T-helper 2 cell (primary cell): ENCODE measurements around the gene CUL7.
A peak's percentile ranks its signal among the peaks of the same experiment; 100 is the strongest.

ENCODE experiments used
- DNase-seq, 5 experiments: peaks; one replicate each; pipeline versions ENCODE4 v3.0.0 to v3.0.0-alpha.2; 2012 to 2022

CUL7 gene

GRCh38 chr6:43076464-43077332 lies 23.0 kb upstream of the CUL7 start:
- DNase-seq = no peak

GRCh38 chr6:43075670-43076463 lies 22.2 kb upstream of the CUL7 start, which contains the start of gene PTK7:
TSS of gene PTK7 (plus strand) at chr6:43076314. CDS start at chr6:43076489, 175 bp downstream.
- DNase-seq = peak in 1 of 5 experiments; percentile 42

DNA sequence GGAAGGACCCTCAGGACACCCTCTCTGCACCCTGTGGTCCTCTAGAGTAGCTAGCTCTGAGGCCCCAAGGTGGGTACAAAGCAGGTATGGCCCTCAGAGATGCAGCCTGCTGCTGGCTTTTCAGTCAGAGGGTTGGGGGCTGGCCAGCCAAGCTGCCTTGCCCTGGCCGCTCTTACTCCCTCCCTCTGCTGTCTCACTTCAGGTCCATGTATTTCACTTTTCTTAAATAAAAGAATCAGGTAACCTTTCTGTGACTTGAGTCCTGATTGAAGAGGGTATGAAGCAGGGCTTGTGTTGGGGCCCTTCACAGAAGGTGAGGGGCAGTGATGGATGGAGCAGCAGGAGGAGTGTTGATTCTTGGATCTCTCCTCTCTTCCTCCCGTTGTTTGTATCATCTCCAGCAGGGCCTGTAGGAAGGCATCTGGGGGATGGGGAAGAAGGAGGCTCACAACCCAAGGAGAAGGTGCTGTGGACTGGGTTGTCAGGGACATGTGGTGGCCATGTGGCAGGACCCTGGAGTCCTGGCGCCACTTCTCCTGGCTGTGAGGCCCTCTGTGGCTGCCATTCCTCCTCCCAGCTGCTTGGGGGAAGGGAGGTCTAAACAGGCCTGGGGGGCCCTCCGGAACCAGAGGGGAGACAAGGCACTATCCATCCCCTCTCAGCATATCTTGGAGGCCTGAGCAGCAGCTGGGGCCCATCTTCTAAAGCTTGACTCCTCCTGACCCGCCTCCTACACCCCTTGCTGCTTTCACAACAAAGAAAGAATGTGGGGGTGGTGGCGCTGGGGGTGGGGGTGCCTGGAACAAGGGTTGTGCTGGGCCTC lies 21.4 kb upstream of the CUL7 start:
- DNase-seq = no peak

DNA sequence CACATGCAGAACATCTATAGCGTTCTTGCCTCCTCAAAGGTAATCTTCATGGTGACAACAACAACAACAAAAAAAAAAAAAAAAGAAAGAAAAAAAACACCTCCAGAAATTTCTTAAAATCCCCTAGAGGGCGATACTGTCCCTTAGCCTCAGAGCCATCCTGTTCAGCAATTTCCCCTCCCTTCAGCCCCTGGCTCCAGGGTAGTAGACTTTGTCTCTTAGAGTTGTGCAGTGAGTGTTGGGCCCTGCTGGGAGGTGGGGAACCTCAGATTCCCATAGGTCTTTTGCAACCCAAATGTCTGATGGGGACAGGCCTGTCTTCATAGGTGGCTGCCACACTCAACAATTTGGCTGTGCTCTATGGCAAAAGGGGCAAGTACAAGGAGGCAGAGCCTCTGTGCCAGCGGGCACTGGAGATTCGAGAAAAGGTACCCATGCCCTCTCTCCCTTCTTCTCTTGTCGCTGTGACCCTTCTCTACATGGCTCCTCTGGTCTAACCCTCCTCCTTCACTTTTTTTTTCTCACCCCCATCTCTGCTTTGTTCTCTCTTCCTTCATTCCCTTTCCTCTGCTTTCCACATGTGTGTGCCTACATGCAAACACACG lies 16.5 kb upstream of the CUL7 start:
- DNase-seq = peak in 1 of 5 experiments; percentile 74

- no peak for DNase-seq
Measured at GRCh38 chr6:43062818-43063217, 9.2 kb upstream of the CUL7 start.

DNA sequence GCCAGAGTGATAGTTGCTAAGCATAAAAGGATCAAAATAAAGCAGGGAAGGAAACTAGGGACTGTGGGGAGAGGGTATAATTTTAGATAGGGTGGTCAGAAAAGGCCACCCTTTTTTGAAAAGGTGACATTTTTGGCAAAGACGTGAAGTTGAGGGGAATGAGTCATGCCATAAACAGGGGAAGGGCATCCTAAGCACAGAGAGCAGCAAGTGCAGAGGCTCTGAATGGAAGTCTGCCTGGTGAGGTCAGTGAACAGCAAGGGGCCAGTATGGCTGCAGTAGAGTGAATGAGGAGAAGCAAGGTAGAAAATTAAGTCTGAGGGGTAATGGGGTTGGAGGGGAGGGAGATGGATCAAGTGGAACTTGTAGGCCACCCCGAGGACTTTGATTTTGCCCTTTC lies 8.2 kb upstream of the CUL7 start:
- DNase-seq = no peak

- DNase-seq = no peak
Measured at GRCh38 chr6:43060755-43061633, 7.3 kb upstream of the CUL7 start.

DNA sequence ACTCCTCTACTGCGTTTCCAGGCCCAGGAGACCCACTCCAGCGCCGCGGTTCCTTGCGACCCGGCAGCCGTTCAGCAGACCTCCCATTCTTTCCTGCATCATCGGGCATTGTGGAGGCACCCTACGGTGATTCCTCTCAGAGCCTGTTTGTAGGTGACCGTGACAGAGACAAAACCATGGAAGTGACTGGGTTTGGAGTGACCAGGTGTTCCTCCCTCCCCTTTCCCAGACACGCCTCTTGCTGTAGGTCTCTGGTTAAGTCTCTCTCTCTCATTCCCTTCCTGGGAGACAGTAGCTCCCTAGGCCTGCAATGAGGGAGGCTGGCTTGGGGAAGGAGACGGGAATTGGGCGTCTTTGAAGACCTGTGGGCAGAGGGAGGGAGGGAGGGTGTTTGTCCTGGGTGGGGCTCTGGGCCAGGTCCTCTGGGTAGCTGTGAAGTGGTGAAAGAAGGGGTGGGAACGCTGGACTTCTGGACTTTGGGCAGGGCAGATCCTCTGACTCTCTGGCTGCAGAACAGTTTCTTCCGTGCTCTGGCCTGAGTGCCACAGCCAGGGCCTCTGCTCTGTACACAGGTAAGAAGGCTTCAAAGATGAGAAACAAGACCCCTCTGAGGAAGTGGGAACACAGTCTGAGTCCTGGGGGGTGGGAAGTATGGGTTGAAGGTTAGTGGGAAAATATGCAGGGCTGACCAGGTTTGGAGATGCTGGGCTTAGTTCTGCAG lies 6.5 kb upstream of the CUL7 start:
- no peak for DNase-seq

DNA sequence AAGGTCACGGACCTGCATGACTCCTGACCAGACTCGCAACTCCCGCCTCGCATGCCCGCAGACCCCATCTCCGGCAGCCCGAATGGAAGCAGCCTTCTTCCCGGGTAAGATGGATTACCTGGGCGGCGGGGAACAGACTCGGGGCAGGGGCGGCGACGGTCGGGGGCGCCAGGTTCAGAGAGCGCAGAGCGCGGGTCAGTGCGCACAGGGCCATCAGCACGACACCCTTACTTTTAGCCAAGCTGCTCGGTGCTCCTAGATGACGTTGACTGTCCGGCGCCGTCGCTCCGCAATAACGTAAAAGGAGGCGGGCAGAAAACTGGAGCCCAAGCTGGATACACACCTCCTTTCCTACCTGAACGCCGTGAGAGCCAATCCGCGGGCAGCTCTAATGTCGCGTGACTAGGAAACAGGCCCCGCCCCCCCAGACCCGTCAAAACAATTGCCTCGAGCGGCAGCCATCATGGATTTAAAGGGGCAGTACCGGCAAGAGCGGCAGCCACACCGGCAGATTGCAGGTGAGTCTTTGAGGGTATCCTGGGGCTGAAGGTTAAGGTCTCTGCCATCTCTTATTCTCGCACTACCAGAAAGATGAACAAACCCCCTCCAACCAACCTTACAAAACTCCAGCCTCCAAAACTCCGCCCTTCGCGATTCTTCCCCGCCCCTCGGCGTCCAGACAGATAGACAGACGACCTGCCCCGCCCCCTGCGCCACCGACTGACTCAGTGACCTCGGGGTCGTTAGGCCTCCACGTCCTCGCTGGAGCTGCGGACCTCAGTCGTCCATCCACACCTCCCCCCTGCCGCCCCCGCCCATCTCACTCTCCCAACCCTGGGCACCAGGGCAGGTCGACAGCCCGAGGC lies 5.8 kb upstream of the CUL7 start, which contains the start of the genes KLC4 and MRPL2:
Gene KLC4, plus strand, starts transcription at position 464 of the 866 bp plus-strand sequence. CDS start 1,705 bp downstream, outside the sequence.
Gene MRPL2, minus strand, starts transcription at position 267 of the 866 bp plus-strand sequence. Its CDS starts 53 bp downstream, at position 214.
- DNase-seq = peak; percentile 90 to 99 (median 96)

- DNase-seq = no peak
Measured at GRCh38 chr6:43058531-43058930, 4.9 kb upstream of the CUL7 start.

- no peak for DNase-seq
Measured at GRCh38 chr6:43055966-43056365, 2.3 kb upstream of the CUL7 start.

- no peak for DNase-seq
Measured at GRCh38 chr6:43054206-43054943, 724 bp upstream of the CUL7 start.

DNA sequence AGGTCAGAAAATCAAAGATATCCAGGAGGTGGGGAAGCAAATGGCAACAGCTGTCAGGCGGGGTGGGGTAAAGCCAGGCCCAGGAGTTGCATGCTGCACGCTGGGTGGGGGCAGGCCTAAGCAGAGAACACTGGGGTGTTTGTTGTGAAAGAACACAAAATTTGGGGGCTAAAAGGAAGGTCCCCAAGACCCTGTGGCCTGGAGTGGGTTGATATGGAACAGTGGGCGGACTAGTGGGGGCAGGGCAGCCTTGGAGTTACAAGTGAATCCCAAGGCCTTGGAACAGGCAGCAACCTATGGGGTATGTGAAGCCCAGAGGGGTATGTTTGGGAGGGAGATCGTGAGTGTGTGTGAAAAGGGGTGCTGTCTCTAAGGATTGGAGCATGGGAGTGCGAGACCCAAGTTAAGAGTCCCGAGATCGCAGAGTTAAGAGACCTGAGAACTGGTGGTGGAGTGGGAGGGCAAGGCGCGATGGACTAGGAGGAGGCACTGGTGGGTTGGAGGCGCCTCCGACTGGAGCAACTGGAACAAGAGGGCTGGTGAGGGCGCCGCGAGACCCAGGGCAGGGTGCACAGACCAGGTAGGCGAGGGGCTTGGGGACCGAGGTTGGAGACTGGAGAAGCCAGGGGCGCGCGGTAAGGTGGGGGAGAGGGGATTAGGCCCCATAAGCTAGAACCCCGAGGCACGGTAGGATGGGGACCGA lies 658 bp downstream of the CUL7 start:
- DNase-seq = peak in 2 of 5 experiments; percentile 7 to 43

DNA sequence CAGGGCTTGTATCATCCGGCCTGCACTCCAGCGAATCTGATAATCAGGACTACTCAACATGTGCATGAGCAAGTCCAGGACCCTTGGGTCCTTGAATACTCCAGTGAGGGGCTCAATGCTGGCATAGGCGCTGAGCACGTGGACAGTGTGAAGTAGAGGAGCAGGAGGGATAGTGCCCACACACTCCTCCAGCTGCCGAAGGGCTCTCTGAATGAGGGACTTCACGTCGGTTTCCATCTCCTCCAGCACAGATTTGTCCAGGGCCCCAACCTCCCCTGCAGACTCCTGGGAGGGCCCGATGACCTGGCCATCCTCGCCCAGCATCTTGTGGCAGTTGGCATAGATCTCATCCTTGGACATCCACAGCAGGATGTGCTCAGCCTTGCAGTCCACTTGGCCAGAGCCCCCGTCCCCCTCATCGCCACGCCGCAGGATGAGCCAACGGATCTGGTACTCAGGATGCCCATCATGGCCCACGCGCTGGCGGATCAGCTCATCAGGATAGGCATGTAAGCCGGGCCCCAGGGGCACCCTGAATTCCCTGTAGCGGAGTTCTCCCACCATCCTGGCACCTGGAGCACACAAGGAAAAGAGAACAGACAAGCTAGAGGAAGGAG lies 1.3 kb downstream of the CUL7 start:
- DNase-seq = no peak

DNA sequence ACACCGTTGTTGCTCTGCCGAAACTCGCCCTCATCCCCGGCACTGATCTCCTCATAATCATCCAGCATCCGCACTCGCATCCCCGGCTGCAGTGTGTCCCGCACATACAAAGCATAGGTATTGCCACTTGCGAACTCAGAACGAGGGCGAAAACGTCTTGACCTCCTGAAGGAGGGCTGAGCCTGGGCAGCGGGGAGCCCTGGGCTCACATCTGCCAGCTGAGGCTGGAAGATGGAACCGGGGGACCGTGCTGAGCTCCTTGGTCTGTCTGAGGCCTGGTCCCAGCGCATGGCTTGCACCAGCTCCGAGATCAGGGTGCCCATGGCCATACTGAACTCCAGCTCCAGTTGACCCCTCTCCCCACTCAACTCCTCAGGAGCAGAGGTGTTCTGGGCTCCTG lies 2.7 kb downstream of the CUL7 start:
- DNase-seq = no peak

- DNase-seq = no peak
Measured at GRCh38 chr6:43047998-43048397, 5.7 kb downstream of the CUL7 start.

DNA sequence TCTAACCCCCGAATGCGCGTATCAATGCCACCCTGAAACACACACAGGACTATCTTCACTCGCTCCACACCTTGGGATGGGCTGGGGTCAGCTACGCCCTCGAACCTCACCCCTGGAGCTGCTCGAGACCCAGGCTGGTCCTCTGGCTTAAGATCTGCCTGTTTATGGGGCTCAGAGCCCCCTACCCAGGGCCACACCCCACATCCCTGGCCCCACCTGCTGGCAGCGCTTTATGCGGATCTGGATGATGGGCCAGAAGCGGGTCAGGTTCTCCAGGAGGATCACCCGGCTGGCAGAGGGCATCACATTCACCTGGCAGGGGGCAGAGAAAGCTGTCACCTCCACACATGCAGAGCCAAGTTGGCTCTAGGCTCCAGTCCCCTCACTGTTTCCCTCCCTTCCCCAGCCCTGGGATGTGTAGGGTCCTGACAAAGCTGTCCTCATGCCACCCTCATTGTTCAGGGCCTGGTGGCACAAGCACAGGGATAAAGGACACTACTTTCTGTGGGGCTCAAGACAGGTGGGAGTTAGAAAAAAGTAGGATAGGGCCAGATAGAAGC lies 8.2 kb downstream of the CUL7 start:
- DNase-seq = no peak
